Choroid plexus epithelial cell (primary cell): Measurements from ENCODE around the gene GATA1.

ENCODE experiments used
- DNase-seq: peaks from one replicate; pipeline ENCODE4 v3.0.0-alpha.2; 2010; ENCODE audit warnings: low read depth
- H3K4me3 ChIP-seq: 2 replicates; pipeline ENCODE4 v1.5.1; 2011; ENCODE audit warnings: low read depth, mild to moderate bottlenecking, control low read depth, low read length, moderate library complexity
- TF ChIP-seq, protein P1 (sequence below): conservative IDR thresholded peaks from 2 replicates; pipeline ENCODE4 v1.5.1; 2011; ENCODE audit warnings: low read depth, mild to moderate bottlenecking, control low read depth, inconsistent platforms, low read length, moderate library complexity

Gene GATA1

GRCh38 chrX:48749182-48749581 is 37.2 kb upstream of the GATA1 start:
- no peak for DNase-seq
- TF ChIP-seq, protein P1, sequence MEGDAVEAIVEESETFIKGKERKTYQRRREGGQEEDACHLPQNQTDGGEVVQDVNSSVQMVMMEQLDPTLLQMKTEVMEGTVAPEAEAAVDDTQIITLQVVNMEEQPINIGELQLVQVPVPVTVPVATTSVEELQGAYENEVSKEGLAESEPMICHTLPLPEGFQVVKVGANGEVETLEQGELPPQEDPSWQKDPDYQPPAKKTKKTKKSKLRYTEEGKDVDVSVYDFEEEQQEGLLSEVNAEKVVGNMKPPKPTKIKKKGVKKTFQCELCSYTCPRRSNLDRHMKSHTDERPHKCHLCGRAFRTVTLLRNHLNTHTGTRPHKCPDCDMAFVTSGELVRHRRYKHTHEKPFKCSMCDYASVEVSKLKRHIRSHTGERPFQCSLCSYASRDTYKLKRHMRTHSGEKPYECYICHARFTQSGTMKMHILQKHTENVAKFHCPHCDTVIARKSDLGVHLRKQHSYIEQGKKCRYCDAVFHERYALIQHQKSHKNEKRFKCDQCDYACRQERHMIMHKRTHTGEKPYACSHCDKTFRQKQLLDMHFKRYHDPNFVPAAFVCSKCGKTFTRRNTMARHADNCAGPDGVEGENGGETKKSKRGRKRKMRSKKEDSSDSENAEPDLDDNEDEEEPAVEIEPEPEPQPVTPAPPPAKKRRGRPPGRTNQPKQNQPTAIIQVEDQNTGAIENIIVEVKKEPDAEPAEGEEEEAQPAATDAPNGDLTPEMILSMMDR: no peak
- H3K4me3 ChIP-seq: no peak overlapping the region

GRCh38 chrX:48751343-48751742 is 35.0 kb upstream of the GATA1 start:
- no peak for DNase-seq
- TF ChIP-seq, protein P1: no peak
- no peak overlapping the region for H3K4me3 ChIP-seq

DNA sequence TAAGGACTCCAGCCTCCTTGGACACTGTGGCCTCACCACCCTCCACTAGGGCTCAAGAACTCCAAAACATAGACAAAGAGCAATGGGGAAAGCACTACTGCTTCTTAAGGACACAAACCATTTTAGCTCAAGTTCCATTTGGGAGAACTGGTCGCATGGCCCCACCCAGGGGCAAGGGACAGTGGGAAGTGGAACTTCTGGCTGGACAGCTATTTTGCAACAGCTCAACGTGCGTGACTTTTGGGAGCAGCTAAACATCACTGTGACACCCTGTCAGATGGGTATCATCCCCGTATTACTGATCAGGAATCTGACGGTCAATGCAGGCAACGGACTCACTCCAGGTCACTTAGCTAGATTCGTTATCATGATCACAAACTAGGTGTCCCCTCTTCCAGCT is 33.9 kb upstream of the GATA1 start:
- TF ChIP-seq, protein P1: no peak

GRCh38 chrX:48753708-48754228 is 32.6 kb upstream of the GATA1 start:
- no peak for DNase-seq
- TF ChIP-seq, protein P1: no peak
- H3K4me3 ChIP-seq: no peak overlapping the region

More for the DNA sequence above, 33.9 kb upstream of the GATA1 start:
- DNase-seq: no peak
- no peak overlapping the region for H3K4me3 ChIP-seq

DNA sequence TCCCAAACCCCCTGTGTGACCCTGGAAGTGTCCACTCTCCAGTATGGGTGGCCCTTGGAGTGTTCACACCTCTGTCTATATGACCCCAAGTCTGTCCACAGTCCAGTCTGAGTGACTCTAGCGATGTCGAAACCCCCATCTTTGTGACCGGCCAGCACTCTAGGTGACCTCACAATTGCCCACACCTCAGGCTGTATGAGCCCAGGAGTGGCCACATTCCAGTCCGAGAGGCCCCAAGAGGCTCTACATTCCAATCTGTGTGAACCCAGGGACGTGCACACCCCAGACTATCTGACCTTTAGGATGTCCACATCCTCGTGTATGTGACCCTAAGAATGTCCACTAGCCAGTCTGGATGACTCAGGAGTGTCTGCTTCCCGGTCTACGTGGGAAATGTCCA is 32.2 kb upstream of the GATA1 start:
- TF ChIP-seq, protein P1: no peak
- DNase-seq: peak; percentile 1
- no peak overlapping the region for H3K4me3 ChIP-seq

DNA sequence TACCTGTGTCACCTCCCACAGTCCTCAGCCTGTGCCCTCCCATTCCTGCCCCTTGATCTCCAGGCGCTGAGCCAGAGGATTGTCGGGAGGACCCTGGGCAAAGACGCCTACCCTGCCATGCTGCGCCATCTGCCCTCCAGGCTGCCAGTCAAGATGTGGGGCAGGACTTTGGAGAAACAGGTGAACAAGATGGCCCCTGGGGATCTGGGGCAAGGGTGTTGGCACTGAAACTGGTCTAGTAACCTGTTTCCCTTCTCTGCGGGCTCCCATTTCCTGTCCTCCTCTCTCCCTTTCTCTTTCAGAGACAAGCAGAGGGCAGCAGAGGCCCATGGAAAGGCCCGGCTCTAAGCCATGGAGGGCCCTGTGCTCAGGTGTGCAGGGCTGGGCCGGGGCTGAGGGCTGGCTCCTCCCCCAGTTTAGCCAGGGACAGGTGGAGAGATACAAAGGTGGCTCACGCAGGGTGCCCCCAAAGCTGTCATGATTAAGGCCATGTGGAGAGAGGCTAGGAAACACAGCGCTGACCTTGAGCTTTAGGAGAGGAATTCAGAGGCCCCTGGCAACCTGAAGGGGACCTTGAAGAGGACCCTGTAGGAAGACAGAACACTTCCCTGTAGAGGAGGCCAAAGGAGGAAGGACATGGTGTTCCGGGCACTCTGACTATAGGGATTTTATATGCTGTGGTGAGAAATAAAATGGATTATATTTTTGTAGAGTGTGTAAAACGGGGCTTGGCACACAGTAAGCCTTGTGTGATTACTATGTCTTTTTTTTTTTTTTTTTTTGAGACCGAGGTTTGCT is 24.5 kb upstream of the GATA1 start, which contains the start of gene GLOD5:
GLOD5 (plus strand) TSS at position 74 of the 798 bp plus-strand sequence; CDS start at position 118, 44 bp downstream.
- H3K4me3 ChIP-seq: no peak within 1 kb of the TSS
- peak; percentile 34 for DNase-seq
- TF ChIP-seq, protein P1: peak; percentile 59
